CD4-positive, alpha-beta T cell treated with Interleukin-2 at 100 ng/mL for 4 hours (primary cell): ENCODE measurements around the gene TMEM237.

ENCODE experiments used
- DNase-seq: peaks from one replicate; pipeline ENCODE4 v3.0.0-alpha.2; 2020; ENCODE audit warnings: low spot score

TMEM237 gene

GRCh38 chr2:201642086-201642578 lies 1.2 kb downstream of the TMEM237 start:
- no peak for DNase-seq

GRCh38 chr2:201639205-201639604 lies 4.1 kb downstream of the TMEM237 start:
- DNase-seq, result no peak

GRCh38 chr2:201638326-201638725 lies 5.0 kb downstream of the TMEM237 start:
- no peak for DNase-seq

- no peak for DNase-seq
These were observed 9.5 kb downstream of the TMEM237 start for GRCh38 chr2:201633661-201634249.

- DNase-seq, result no peak
These were observed 12.3 kb downstream of the TMEM237 start for GRCh38 chr2:201631041-201631440.

- DNase-seq, result no peak
These were observed 12.7 kb downstream of the TMEM237 start for GRCh38 chr2:201630577-201630976.

- DNase-seq, result no peak
These were observed 14.8 kb downstream of the TMEM237 start for GRCh38 chr2:201628545-201628944.

GRCh38 chr2:201622306-201622970 lies 20.9 kb downstream of the TMEM237 start:
- no peak for DNase-seq

GRCh38 chr2:201621293-201621999 lies 21.9 kb downstream of the TMEM237 start:
- DNase-seq, result no peak

- DNase-seq, result no peak
These were observed 24.3 kb downstream of the TMEM237 start for GRCh38 chr2:201618744-201619662.

GRCh38 chr2:201608021-201608420 lies 35.3 kb downstream of the TMEM237 start:
- no peak for DNase-seq

GRCh38 chr2:201607568-201607967 lies 35.7 kb downstream of the TMEM237 start:
- DNase-seq, result no peak

GRCh38 chr2:201600906-201601305 lies 42.4 kb downstream of the TMEM237 start:
- DNase-seq, result no peak

GRCh38 chr2:201597397-201597796 lies 45.9 kb downstream of the TMEM237 start:
- DNase-seq, result no peak

- DNase-seq, result no peak
These were observed 62.8 kb downstream of the TMEM237 start for GRCh38 chr2:201580486-201580885.

GRCh38 chr2:201579536-201579935 lies 63.8 kb downstream of the TMEM237 start:
- DNase-seq, result no peak

GRCh38 chr2:201575971-201576370 lies 67.3 kb downstream of the TMEM237 start:
- no peak for DNase-seq

- no peak for DNase-seq
These were observed 68.5 kb downstream of the TMEM237 start for GRCh38 chr2:201574766-201575165.

GRCh38 chr2:201572846-201573508 lies 70.3 kb downstream of the TMEM237 start:
- no peak for DNase-seq
